ENCODE data around the gene ENPEP. TPM values are rescaled to one million over a fixed set of nuclear protein-coding genes. Genes with fewer than 3 reads are reported as not detected.
"Not testable (repeated sequence)": the region's sequence is repeated elsewhere in the genome, so short reads cannot be mapped to it uniquely, and the experiment has no call there.

The ENPEP gene
- total RNA-seq, result 3.5 TPM
- long read RNA-seq, full-length matches to known transcripts, result 13 of 14 reads
- long read RNA-seq, partial matches to known transcripts, result 0 of 14 reads
- long read RNA-seq, other reads (novel, unspliced or antisense), result 1 of 14 reads

- H3K36me3 ChIP-seq, result no peaks in the 10 kb centered on the region
- peaks cover 9% of the 10 kb centered on the region for H3K4me1 ChIP-seq
- peak; percentile 46 for DNase-seq
- peak within 1 kb of the TSS; percentile 75 for H3K27ac ChIP-seq (replicated peaks)
- intact Hi-C loops (cut with micrococcal nuclease), result no loop called here
- no peak for TF ChIP-seq CTCF (IDR thresholded peaks at IDR 0.05; ENCODE audit: borderline replicate concordance)
- no peaks in the 10 kb centered on the region for H3K9me3 ChIP-seq (replicated peaks)
- H3K4me3 ChIP-seq, result peak within 1 kb of the TSS; percentile 66
- H3K27me3 ChIP-seq (ENCODE audit: low read depth), result peaks cover 7% of the 10 kb centered on the region
Measured at GRCh38 chr4:110475881-110476818, at the start of gene ENPEP. Gene ENPEP, plus strand, starts transcription at chr4:110476155. Its CDS starts 260 bp downstream, at chr4:110476415.

- H3K27me3 ChIP-seq (ENCODE audit: low read depth); H3K36me3 ChIP-seq; H3K27ac ChIP-seq (replicated peaks); H3K4me1 ChIP-seq; DNase-seq; H3K4me3 ChIP-seq; intact Hi-C loops (cut with micrococcal nuclease): not testable (repeated sequence)
- H3K9me3 ChIP-seq (replicated peaks), result peaks cover 45% of the 10 kb centered on the region
Measured at GRCh38 chr4:110431805-110432204, 44.1 kb upstream of the ENPEP start.

GRCh38 chr4:110437292-110437691, 38.7 kb upstream of the ENPEP start:
- H3K27ac ChIP-seq (replicated peaks); H3K36me3 ChIP-seq; DNase-seq; H3K4me1 ChIP-seq; intact Hi-C loops (cut with micrococcal nuclease); H3K27me3 ChIP-seq (ENCODE audit: low read depth); H3K4me3 ChIP-seq: not testable (repeated sequence)
- H3K9me3 ChIP-seq (replicated peaks), result peaks cover 11% of the 10 kb centered on the region

GRCh38 chr4:110439209-110439608, 36.7 kb upstream of the ENPEP start:
- H3K36me3 ChIP-seq; H3K4me3 ChIP-seq; H3K27ac ChIP-seq (replicated peaks); DNase-seq; intact Hi-C loops (cut with micrococcal nuclease); H3K4me1 ChIP-seq: not testable (repeated sequence)
- Histone ChIP-seq H3K9me3 (replicated peaks) (peaks cover 11% of the 10 kb centered on the region), H3K27me3 (ENCODE audit: low read depth) (peaks cover 14% of the 10 kb centered on the region)

- intact Hi-C loops (cut with micrococcal nuclease), result no loop called here
- Histone ChIP-seq H3K9me3 (replicated peaks) (no peaks in the 10 kb centered on the region), H3K27ac (replicated peaks) (no peak overlapping the region), H3K27me3 (ENCODE audit: low read depth) (peaks cover 10% of the 10 kb centered on the region), H3K4me1 (no peaks in the 10 kb centered on the region), H3K36me3 (no peaks in the 10 kb centered on the region), H3K4me3 (no peak overlapping the region)
- DNase-seq, result no peak
- no peak for TF ChIP-seq CTCF (IDR thresholded peaks at IDR 0.05; ENCODE audit: borderline replicate concordance)
Measured at GRCh38 chr4:110442309-110442708, 33.6 kb upstream of the ENPEP start.

- Histone ChIP-seq H3K27me3 (ENCODE audit: low read depth) (peaks cover 6% of the 10 kb centered on the region), H3K27ac (replicated peaks) (no peak overlapping the region), H3K4me3 (no peak overlapping the region), H3K4me1 (no peaks in the 10 kb centered on the region), H3K9me3 (replicated peaks) (no peaks in the 10 kb centered on the region), H3K36me3 (no peaks in the 10 kb centered on the region)
- no peak for DNase-seq
- intact Hi-C loops (cut with micrococcal nuclease), result no loop called here
- no peak for TF ChIP-seq CTCF (IDR thresholded peaks at IDR 0.05; ENCODE audit: borderline replicate concordance)
Measured at GRCh38 chr4:110442788-110443187, 33.2 kb upstream of the ENPEP start.

- TF ChIP-seq CTCF (IDR thresholded peaks at IDR 0.05; ENCODE audit: borderline replicate concordance), result no peak
- no peak for DNase-seq
- Histone ChIP-seq H3K4me3 (no peak overlapping the region), H3K9me3 (replicated peaks) (no peaks in the 10 kb centered on the region), H3K4me1 (no peaks in the 10 kb centered on the region), H3K27me3 (ENCODE audit: low read depth) (peaks cover under 1% of the 10 kb centered on the region), H3K27ac (replicated peaks) (no peak overlapping the region), H3K36me3 (no peaks in the 10 kb centered on the region)
- intact Hi-C loops (cut with micrococcal nuclease), result no loop called here
Measured at GRCh38 chr4:110449947-110450346, 26.0 kb upstream of the ENPEP start.
